ENCODE measurements around the gene ASGR1. TPM values are rescaled to one million over a fixed set of nuclear protein-coding genes. Genes with fewer than 3 reads are reported as not detected.

Gene ASGR1
- total RNA-seq, 1 donor from 2014 or later: 29.0 TPM

- Mint-ChIP-seq H3K4me3 (ENCODE audit: unreplicated experiment) (peak overlapping the region; percentile 89), H3K27ac (ENCODE audit: unreplicated experiment) (peak overlapping the region; percentile 66), H3K36me3 (ENCODE audit: unreplicated experiment) (no peaks in the 10 kb centered on the region), H3K9me3 (ENCODE audit: unreplicated experiment) (peaks cover 20% of the 10 kb centered on the region), H3K27me3 (ENCODE audit: unreplicated experiment) (peaks cover 22% of the 10 kb centered on the region), H3K4me1 (ENCODE audit: low read depth, unreplicated experiment) (peaks cover 37% of the 10 kb centered on the region)
- DNase-seq: no peak
- TF ChIP-seq CTCF (IDR thresholded peaks at IDR 0.05; ENCODE audit: partially characterized antibody, unreplicated experiment): no peak
Observed at GRCh38 chr17:7218758-7219157, 39.6 kb upstream of the ASGR1 start.

GRCh38 chr17:7218166-7218565, 39.0 kb upstream of the ASGR1 start:
- peaks cover 23% of the 10 kb centered on the region for H3K27me3 Mint-ChIP-seq (ENCODE audit: unreplicated experiment)
- H3K4me3 Mint-ChIP-seq (ENCODE audit: unreplicated experiment): peak overlapping the region; percentile 82
- TF ChIP-seq CTCF (IDR thresholded peaks at IDR 0.05; ENCODE audit: partially characterized antibody, unreplicated experiment): no peak
- no peak for DNase-seq
- H3K27ac Mint-ChIP-seq (ENCODE audit: unreplicated experiment): peak overlapping the region; percentile 55
- H3K36me3 Mint-ChIP-seq (ENCODE audit: unreplicated experiment): no peaks in the 10 kb centered on the region
- peaks cover 38% of the 10 kb centered on the region for H3K4me1 Mint-ChIP-seq (ENCODE audit: low read depth, unreplicated experiment)
- peaks cover 20% of the 10 kb centered on the region for H3K9me3 Mint-ChIP-seq (ENCODE audit: unreplicated experiment)

- no peak for TF ChIP-seq CTCF (IDR thresholded peaks at IDR 0.05; ENCODE audit: partially characterized antibody, unreplicated experiment)
- Mint-ChIP-seq H3K27me3 (ENCODE audit: unreplicated experiment) (peaks cover 24% of the 10 kb centered on the region), H3K4me3 (ENCODE audit: unreplicated experiment) (peak overlapping the region; percentile 93), H3K9me3 (ENCODE audit: unreplicated experiment) (peaks cover 19% of the 10 kb centered on the region), H3K36me3 (ENCODE audit: unreplicated experiment) (no peaks in the 10 kb centered on the region), H3K27ac (ENCODE audit: unreplicated experiment) (peak overlapping the region; percentile 82), H3K4me1 (ENCODE audit: low read depth, unreplicated experiment) (peaks cover 40% of the 10 kb centered on the region)
- peak; percentile 69 for DNase-seq
Observed at GRCh38 chr17:7217113-7217987, 38.2 kb upstream of the ASGR1 start.

- Mint-ChIP-seq H3K9me3 (ENCODE audit: unreplicated experiment) (peaks cover 17% of the 10 kb centered on the region), H3K36me3 (ENCODE audit: unreplicated experiment) (no peaks in the 10 kb centered on the region), H3K27me3 (ENCODE audit: unreplicated experiment) (peaks cover 27% of the 10 kb centered on the region), H3K4me3 (ENCODE audit: unreplicated experiment) (peak overlapping the region; percentile 93), H3K4me1 (ENCODE audit: low read depth, unreplicated experiment) (peaks cover 47% of the 10 kb centered on the region), H3K27ac (ENCODE audit: unreplicated experiment) (peak overlapping the region; percentile 62)
- TF ChIP-seq CTCF (IDR thresholded peaks at IDR 0.05; ENCODE audit: partially characterized antibody, unreplicated experiment): no peak
- DNase-seq: no peak
Observed at GRCh38 chr17:7216242-7217112, 37.3 kb upstream of the ASGR1 start.
